Rectal smooth muscle tissue (tissue), 1 donor: Measurements from ENCODE around the gene SMARCA4.

Source experiments
- H3K27ac ChIP-seq: one replicate; pipeline ENCODE4 v1.7.0; 2013; ENCODE audit warnings: low read depth, low read length, inconsistent platforms
- H3K27me3 ChIP-seq: one replicate; pipeline ENCODE4 v1.7.0; 2013; ENCODE audit warnings: low read length; ENCODE audit not compliant: control insufficient read depth, insufficient read depth
- H3K36me3 ChIP-seq: one replicate; pipeline ENCODE4 v1.7.0; 2013; ENCODE audit warnings: low read length; ENCODE audit not compliant: control insufficient read depth, insufficient read depth
- H3K4me1 ChIP-seq: one replicate; pipeline ENCODE4 v1.7.0; 2013; ENCODE audit warnings: low read length; ENCODE audit not compliant: control insufficient read depth, insufficient read depth
- H3K4me3 ChIP-seq: one replicate; pipeline ENCODE4 v1.7.0; 2013; ENCODE audit warnings: low read length
- H3K9ac ChIP-seq: one replicate; pipeline ENCODE4 v1.7.0; 2013; ENCODE audit warnings: low read length

Gene SMARCA4

DNA sequence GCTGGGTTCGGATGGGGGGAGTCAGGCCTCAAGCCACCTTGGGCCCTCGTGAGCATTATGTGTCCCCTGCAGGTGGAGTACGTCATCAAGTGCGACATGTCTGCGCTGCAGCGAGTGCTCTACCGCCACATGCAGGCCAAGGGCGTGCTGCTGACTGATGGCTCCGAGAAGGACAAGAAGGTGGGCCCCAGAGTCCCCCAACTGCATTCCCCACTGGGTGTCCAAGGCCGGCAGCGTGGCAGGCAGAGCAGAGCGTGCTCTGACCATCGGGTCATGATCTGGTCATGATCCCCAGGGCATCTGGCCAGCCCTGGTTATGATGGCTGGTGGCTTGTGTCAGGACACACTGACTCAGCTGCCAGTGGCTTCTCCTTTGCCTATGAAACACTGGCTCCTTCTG, 63.4 kb downstream of the SMARCA4 start:
- Histone ChIP-seq H3K4me3 (no peak overlapping the region), H3K9ac (no peak overlapping the region), H3K4me1 (no peaks in the 10 kb centered on the region), H3K27ac (no peak overlapping the region), H3K36me3 (peaks cover 71% of the 10 kb centered on the region), H3K27me3 (no peaks in the 10 kb centered on the region)

GRCh38 chr19:11025006-11025405, 64.2 kb downstream of the SMARCA4 start:
- peaks cover 65% of the 10 kb centered on the region for H3K36me3 ChIP-seq
- H3K4me3 ChIP-seq = no peak overlapping the region
- no peak overlapping the region for H3K9ac ChIP-seq
- H3K27me3 ChIP-seq = no peaks in the 10 kb centered on the region
- no peaks in the 10 kb centered on the region for H3K4me1 ChIP-seq
- no peak overlapping the region for H3K27ac ChIP-seq

DNA sequence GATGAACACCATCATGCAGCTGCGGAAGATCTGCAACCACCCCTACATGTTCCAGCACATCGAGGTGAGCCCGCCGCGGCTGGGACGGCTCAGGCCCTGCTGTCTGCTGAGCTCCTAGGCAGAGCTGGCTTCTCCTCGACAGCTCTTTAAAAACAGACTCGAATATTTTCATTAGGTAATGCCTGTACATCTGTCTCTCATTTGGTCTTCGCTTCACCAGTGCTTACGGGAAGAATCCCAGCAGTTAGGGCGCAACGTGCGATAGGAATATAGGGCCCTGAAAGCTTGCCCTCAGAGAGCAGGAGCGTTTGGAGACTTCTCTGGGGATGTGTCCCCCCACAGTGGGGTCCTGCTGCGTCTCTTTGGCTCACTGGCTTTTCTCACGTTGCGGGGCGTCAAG, 64.6 kb downstream of the SMARCA4 start:
- Histone ChIP-seq H3K27ac (no peak overlapping the region), H3K9ac (no peak overlapping the region), H3K27me3 (no peaks in the 10 kb centered on the region), H3K4me3 (no peak overlapping the region), H3K4me1 (no peaks in the 10 kb centered on the region), H3K36me3 (peaks cover 65% of the 10 kb centered on the region)

GRCh38 chr19:11025997-11026396, 65.2 kb downstream of the SMARCA4 start:
- H3K27ac ChIP-seq = no peak overlapping the region
- peaks cover 62% of the 10 kb centered on the region for H3K36me3 ChIP-seq
- H3K4me3 ChIP-seq = no peak overlapping the region
- no peaks in the 10 kb centered on the region for H3K27me3 ChIP-seq
- H3K4me1 ChIP-seq = no peaks in the 10 kb centered on the region
- no peak overlapping the region for H3K9ac ChIP-seq

DNA sequence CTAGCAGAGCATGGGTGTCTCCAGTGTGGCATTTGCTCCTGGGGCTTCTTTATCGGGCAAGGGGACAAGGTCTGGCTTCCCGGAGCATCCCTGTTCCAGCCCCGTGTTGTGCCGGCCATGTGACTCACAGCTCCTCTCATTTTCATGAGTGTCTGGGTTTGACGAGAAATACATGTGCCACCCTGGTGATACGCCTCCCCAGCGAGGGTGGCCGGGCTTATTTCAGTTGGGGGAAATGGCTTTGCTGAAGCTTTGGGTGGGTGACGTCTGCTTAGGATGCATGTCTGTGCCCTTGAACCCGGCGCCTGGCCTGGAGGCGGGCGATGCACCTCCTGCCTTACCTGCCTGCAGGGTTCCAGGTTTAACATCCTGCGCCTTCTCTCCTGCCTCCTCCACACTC, 66.6 kb downstream of the SMARCA4 start:
- H3K27me3 ChIP-seq = no peaks in the 10 kb centered on the region
- H3K9ac ChIP-seq = no peak overlapping the region
- no peaks in the 10 kb centered on the region for H3K4me1 ChIP-seq
- H3K27ac ChIP-seq = no peak overlapping the region
- peaks cover 59% of the 10 kb centered on the region for H3K36me3 ChIP-seq
- H3K4me3 ChIP-seq = no peak overlapping the region

DNA sequence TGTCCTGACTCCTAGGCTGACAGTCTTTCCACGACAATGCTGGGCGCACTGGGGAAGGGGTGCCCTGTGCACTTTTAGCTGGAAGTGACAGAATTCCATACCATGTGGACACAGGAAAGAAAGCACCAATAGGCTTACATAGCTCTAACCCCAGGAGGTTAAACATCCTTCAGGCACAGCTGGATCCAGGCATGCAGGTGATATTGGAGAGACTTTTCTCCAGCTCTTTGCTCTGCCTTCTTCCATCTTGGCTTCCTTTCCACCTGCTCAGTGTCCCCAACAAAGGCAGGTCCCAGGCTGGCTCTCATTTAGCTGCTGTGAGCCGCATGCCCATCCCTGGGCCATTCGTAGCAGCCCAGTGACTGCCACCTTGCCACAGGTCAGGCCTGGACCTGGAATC, 67.3 kb downstream of the SMARCA4 start:
- Histone ChIP-seq H3K36me3 (peaks cover 56% of the 10 kb centered on the region), H3K4me1 (no peaks in the 10 kb centered on the region), H3K9ac (no peak overlapping the region), H3K4me3 (no peak overlapping the region), H3K27me3 (no peaks in the 10 kb centered on the region), H3K27ac (no peak overlapping the region)

DNA sequence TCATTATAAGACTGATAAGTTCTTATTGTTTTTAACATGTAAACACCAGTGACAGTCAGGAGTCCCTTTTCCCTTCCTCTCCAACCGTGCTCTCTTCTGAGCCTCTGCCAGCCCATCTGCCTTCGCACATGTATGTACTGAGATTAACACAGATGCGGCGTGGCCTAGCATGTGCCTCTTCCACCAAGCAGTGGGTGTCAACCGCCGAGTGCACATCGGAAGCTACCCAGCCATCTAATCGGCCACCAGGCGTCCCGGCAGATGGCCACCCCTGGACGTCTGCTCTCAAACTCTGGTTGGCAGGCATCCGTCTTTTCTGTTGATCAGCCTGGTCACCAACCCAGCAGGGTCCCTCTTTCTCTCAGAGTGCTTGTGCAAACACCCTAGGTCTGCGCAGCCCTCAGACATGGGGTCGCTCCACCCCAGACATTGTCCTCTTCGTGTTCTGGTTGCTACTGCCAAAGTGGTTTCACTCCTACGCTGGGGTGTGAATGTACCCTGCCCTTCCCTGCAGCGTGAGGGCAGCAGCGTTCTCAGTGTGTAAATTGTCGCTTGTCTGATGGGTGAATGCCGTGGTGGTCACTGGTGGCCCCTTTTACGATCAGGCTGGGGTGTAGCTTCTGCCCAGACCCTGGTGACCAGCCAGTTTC, 70.7 kb downstream of the SMARCA4 start:
- H3K27me3 ChIP-seq = no peaks in the 10 kb centered on the region
- no peak overlapping the region for H3K4me3 ChIP-seq
- no peak overlapping the region for H3K27ac ChIP-seq
- H3K36me3 ChIP-seq = peaks cover 40% of the 10 kb centered on the region
- no peak overlapping the region for H3K9ac ChIP-seq
- H3K4me1 ChIP-seq = no peaks in the 10 kb centered on the region

DNA sequence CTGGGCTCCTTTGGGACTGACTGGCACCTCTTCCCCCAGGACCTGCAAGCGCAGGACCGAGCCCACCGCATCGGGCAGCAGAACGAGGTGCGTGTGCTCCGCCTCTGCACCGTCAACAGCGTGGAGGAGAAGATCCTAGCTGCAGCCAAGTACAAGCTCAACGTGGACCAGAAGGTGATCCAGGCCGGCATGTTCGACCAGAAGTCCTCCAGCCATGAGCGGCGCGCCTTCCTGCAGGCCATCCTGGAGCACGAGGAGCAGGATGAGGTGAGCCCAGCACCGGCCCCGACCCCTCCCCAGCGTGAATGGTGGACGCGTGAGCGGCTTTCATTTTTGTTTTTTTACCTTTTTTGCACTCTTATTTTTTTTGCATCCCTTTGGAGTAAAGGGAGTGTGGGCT, 72.4 kb downstream of the SMARCA4 start:
- no peaks in the 10 kb centered on the region for H3K27me3 ChIP-seq
- H3K4me1 ChIP-seq = no peaks in the 10 kb centered on the region
- H3K9ac ChIP-seq = no peak overlapping the region
- peaks cover 33% of the 10 kb centered on the region for H3K36me3 ChIP-seq
- H3K4me3 ChIP-seq = no peak overlapping the region
- no peak overlapping the region for H3K27ac ChIP-seq

DNA sequence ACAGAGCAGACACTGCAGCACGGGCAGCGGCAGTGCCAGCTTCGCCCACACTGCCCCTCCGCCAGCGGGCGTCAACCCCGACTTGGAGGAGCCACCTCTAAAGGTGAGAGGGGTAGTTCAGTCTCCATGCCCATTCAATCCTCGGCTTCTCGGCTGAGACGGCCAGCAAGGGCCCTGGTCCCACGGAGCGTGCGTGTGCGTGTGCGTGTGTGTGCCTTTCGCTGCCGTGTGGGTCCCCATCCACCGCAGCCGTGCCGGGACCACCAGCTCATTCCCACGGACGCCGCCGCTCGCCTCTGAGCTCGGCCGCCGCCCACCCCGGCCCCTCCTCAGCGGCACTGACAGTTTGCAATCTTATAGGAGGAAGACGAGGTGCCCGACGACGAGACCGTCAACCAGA, 72.9 kb downstream of the SMARCA4 start:
- Histone ChIP-seq H3K9ac (no peak overlapping the region), H3K36me3 (peaks cover 28% of the 10 kb centered on the region), H3K4me1 (no peaks in the 10 kb centered on the region), H3K4me3 (no peak overlapping the region), H3K27ac (no peak overlapping the region), H3K27me3 (no peaks in the 10 kb centered on the region)

DNA sequence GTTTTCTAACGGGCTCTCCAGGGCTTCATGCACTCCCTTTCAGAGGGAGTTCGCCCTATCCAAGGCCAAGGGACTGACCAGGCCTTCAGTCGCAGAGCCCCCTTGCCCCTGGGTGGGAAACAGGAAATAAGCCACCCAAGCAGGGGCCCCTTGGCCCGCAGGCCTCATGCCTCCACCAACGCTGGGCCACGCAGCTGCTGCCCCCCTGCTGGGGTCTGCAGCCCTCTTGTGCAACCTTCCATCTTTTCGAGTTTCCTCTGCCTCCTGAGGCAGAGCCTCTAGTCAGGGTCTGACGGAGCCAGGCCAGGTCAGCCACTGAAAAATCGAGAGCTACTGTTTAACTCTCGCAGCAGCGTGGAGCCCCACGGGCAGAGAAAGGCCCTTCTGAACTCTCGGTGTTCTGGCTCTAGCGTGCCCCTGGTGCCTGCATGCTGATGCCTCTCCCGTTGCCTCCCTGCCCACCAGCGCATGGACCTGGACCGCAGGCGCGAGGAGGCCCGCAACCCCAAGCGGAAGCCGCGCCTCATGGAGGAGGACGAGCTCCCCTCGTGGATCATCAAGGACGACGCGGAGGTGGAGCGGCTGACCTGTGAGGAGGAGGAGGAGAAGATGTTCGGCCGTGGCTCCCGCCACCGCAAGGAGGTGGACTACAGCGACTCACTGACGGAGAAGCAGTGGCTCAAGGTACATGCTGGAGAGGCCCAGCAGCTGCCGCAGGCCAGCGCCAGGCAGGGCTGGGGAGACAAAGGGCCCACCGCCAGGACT, 73.8 kb downstream of the SMARCA4 start:
- Histone ChIP-seq H3K27me3 (no peaks in the 10 kb centered on the region), H3K4me1 (no peaks in the 10 kb centered on the region), H3K4me3 (no peak overlapping the region), H3K27ac (no peak overlapping the region), H3K36me3 (peaks cover 30% of the 10 kb centered on the region), H3K9ac (no peak overlapping the region)

DNA sequence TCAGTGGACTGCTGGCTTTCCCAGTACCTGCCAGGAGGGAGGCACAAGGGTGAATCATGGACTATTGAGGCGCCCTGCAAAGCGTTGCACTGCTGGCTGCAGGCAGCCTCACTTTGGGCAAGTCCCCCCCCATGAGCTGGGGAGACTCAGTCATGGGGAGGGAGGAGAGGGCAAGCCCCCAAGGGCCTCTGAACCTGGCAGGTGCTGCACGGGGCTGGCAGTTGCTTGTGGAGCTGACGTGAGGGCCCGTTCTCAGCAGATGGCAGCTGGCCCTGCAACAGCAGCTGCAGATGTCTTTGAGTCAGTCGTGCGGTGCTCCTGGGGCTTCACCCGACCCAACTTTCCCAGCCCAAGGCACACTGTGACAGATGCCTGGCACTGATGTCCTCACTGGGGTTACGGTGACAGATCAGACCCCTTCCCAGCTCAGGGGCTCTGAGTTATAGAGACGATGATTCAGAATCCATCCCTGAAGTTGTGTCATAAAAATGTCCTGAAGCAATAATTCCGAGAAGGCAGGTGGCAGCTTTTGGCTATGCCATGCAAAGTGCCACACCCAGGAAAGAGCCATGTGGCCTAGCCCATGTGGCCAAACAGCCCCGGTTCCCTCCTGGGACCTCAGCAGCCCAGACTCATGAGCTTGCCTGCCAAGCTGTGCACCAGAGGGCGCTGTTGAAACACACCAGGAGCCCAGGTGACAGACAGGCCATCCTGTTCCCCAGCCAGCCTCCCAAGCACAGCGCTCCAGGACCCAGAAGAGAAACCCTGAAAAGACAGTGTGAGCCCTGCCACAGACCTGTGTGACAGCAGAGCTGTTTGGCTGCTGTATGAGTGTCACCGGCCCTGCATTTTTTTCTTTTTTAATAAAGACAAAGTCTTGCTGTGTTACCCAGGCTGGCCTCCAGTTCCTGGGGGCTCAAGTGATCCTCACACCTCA, 74.9 kb downstream of the SMARCA4 start:
- peaks cover 30% of the 10 kb centered on the region for H3K36me3 ChIP-seq
- no peaks in the 10 kb centered on the region for H3K4me1 ChIP-seq
- H3K4me3 ChIP-seq = no peak overlapping the region
- no peak overlapping the region for H3K27ac ChIP-seq
- no peak overlapping the region for H3K9ac ChIP-seq
- H3K27me3 ChIP-seq = no peaks in the 10 kb centered on the region

GRCh38 chr19:11038511-11038910, 77.7 kb downstream of the SMARCA4 start:
- Histone ChIP-seq H3K4me1 (no peaks in the 10 kb centered on the region), H3K9ac (no peak overlapping the region), H3K27ac (no peak overlapping the region), H3K27me3 (no peaks in the 10 kb centered on the region), H3K4me3 (no peak overlapping the region), H3K36me3 (peaks cover 25% of the 10 kb centered on the region)
